GM18858 (cell line): ENCODE results near the gene EFNA2.

Source experiments
- ATAC-seq: cut with Tn5 transposase; IDR thresholded peaks from one replicate; pipeline ENCODE4 v1.9.1; 2021; ENCODE audit not compliant: unreplicated experiment

The EFNA2 gene

DNA sequence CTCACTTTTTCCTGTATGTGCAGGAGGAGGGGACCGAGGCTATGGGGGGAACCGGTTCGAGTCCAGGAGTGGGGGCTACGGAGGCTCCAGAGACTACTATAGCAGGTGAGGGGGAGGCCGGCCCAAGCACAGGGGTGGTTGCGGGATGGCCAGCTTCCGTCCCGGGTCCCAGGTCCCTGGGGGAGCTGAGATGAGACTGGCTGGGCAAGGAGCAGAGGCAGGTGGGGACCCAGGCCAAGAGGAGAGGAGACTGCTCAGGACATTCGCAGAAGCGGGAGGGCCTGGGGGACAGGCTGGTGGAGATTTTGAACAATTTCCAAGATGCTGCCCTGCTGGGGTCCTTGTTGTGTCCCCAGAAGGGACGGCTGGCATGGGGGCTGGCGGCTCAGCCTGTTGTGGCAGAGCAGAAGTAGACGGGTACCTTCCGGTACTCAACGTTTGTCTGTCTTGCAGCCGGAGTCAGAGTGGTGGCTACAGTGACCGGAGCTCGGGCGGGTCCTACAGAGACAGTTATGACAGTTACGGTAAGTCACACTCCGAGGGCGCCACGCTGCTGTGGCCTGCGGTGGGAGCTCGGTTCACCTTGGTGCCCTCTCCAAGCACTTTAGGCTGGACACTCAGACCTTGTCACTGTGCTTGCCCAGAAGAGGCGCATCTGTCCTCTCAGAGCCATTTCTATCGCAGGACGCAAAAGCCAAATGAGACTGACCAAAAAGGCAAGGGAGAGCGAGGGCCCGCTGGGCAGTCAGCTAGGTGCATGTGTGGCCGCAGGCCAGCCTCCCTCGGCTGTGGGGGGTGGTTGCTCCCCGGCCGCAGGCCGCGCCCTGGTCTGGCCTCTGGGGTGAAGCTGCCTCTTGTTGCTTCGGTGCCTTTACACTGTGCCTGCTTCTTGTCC is 13.9 kb upstream of the EFNA2 start:
- no peak for ATAC-seq

DNA sequence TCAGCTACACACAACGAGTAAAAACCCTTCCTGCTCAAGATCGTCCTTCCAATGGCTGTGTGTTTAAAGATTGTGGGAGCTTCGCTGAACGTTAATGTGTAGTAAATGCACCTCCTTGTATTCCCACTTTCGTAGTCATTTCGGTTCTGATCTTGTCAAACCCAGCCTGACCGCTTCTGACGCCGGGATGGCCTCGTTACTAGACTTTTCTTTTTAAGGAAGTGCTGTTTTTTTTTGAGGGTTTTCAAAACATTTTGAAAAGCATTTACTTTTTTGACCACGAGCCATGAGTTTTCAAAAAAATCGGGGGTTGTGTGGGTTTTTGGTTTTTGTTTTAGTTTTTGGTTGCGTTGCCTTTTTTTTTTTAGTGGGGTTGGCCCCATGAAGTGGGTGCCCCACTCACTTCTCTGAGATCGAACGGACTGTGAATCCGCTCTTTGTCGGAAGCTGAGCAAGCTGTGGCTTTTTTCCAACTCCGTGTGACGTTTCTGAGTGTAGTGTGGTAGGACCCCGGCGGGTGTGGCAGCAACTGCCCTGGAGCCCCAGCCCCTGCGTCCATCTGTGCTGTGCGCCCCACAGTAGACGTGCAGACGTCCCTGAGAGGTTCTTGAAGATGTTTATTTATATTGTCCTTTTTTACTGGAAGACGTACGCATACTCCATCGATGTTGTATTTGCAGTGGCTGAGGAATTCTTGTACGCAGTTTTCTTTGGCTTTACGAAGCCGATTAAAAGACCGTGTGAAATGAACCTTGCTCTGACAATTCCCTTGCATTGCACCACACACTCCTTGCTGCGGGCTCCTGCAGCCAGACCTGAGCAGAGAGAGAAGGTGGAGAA is 13.0 kb upstream of the EFNA2 start:
- ATAC-seq = no peak

DNA sequence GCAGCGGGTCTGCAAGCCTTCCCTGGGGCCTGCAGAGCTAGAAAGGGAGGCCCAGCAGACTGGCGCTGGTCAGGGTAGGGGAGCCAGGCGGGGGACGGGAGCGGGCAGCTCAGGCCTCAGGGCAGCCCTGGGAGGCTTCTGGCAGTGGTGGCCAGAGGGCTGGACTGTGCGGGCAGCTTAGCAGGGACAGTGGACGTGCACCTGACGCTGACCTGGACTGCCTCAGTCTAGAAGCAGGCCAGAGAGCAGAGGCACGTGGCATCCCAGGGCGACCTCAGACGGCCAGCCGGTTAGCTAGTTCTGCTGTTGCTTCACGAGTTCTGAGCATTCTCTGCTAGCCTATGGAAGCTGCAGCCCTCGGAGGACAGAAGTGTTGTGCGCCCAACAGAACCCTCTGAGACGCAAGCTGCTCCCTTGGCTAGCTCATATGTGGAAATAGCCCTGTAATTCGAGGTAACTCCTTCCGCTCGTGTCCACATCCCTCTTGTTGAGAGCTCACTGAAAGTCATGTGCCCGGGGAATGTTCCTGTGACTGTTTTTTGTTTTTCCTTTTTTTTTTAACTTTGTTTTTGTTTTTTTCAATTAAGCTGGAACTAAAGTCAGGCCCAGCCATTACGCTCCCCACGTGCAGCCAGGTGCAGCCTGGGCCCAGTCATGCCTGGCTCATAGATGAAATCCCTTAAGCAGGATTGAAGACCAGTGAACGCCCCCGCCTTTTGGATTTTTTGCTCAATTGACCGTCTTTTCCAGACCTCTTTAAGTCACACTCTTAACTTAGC is 12.2 kb upstream of the EFNA2 start:
- ATAC-seq = no peak

DNA sequence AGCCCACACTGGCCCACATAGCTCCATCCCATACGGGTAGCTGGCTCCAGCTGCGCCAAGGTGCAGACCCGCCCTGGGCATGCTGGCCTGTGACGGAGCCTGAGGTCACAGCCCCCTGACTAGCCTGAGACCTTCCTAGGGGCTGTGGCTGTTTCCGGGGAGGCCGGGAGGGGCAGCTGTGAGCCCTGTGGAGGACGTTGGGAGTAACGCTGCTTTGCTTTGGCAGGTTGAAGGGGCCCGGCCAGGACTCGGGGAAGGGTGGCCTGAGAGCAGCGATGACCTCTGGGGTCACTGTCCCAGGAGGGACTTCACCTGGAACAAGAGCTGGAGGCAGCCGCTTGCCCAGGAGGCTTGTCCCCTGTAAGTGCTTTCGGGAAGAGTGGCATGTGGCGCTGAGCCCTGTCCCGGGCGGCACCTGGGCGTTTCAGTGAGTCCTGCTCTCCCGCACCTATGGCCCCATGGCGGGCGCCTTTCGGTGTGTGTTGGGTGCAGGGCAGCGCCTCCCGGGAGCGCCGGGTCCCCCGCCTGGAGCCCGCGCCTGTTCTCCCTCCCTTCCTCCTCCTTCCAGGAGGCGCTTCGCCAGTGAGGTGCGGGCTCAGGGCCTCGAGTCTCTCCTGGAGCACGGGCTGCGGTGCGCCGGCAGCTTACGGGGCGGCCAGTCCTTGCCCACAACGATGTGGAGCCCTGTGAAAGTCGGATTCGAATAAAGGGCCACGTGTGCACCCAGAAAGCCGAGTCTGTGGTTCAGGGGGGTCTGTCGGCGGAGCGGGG is 11.4 kb upstream of the EFNA2 start:
- ATAC-seq = no peak

DNA sequence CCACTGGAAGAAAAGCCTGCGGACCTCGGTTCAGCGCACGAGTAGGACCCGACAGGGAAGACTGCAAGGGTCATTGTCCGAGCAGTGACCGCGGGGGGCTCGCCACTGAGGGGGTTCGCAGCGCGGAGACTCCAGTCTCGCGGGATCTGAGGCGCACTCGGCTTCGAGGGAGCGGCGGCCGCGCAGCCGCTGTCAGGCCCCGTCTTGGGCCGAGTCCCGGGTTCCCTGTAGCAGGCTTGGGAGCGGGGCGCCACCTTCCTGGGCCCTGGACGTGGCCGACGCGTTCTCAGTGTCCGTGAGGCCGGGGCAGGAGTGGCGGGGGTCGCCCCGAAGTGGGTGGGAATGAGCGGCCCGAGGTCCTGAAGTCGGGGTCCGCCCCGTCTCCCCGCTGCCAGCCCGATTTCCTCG is 10.8 kb upstream of the EFNA2 start:
- ATAC-seq = no peak

DNA sequence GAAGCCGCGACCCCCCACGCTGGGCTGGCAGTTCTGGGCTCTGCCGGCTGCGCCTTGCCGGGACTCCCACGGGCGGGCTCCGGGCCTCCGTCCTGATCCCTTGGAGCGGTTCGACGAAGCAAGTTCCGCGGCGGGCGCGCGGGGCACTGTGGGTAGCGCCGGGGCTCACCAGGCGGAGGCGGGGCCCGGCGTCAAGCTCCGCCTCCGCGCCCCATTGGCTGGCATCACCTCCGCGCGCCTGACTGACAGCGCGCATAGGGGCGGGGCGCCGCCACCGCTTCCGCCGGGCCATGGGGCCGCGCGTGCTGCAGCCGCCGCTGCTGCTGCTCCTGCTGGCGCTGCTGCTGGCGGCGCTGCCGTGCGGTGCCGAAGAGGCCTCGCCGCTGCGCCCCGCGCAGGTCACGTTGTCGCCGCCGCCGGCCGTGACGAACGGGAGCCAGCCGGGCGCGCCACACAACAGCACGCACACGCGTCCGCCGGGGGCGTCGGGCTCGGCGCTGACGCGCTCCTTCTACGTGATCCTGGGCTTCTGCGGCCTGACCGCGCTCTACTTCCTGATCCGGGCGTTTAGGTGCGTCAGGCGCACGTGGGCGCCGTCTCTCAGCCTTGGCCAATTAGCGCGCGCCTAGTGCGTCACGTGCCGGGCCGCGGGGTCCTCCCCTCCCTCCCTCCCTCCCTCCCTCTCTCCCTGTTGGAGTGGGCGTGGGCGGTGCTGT is 10.3 kb upstream of the EFNA2 start, which contains the start of gene FAM174C:
TSS of gene FAM174C (plus strand) at position 271 of the 716 bp plus-strand sequence. CDS start at position 291, 20 bp downstream.
- ATAC-seq = peak; percentile 51

DNA sequence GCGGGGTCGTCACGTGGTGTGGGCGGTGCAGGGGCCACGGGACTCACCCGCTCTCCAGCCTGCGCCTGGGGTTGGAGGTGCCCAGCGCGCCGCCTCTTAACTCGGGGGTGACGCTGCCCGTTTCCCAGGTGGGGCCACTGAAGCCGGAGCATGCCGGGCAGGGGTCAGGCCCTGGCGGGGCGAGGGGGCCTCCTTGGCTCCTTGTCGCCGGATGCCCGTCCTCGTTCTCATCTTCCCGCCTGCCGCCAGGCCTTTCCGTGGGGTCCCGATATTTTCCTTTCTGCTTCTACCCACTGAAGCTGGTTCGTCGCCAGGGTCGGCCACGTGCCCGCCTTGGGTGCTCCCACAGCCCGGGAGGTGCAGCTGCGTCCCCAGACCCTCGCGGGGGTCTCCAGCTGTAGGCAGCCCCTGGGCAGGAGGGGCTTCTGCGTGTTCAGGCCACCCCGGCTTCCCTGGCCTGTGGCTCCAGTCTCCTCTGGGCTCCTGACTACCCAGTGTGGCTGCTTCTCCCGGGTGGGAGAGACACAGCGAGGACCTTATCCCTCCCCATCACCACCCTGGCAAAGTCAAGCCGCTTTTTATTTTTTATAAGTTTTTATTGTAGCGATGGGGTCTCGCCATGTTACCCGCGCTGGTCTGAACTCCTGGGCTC is 9.6 kb upstream of the EFNA2 start:
- no peak for ATAC-seq

DNA sequence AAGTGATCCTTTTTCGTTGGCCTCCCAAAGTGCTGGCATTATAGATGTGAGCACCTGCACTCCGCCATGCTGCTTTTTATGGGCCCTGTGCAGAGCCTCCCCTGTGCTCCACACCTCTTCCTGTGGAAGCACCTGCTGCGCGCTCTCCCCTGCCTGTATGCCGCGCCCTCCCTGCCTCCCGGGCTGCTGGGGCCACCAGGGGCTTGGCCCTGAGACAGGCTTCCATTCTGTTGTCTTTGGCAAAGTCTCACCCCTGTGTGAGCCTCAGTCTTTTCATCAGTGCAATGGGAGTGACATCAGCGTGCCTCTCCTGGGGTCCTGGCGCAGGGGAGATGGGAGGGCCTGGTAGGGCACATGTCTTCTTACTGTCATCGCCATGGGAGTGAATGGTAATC is 9.0 kb upstream of the EFNA2 start:
- no peak for ATAC-seq

DNA sequence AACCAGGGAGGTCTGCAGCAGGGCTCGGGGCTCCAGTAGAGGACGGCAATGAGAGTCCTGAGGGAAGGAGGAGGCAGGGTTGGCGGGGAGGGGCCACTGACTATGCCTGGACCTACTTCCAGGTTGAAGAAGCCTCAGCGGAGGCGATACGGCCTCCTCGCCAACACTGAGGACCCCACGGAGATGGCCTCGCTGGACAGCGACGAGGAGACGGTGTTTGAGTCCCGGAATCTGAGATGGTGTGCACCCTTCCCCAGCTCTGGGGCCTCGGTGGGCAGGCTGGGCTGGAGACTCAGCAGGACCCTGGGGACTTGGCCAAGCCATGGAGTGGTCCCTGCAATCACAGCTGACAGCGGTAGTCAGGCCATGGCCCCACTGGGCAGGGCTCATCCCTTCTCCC is 8.6 kb upstream of the EFNA2 start:
- no peak for ATAC-seq

DNA sequence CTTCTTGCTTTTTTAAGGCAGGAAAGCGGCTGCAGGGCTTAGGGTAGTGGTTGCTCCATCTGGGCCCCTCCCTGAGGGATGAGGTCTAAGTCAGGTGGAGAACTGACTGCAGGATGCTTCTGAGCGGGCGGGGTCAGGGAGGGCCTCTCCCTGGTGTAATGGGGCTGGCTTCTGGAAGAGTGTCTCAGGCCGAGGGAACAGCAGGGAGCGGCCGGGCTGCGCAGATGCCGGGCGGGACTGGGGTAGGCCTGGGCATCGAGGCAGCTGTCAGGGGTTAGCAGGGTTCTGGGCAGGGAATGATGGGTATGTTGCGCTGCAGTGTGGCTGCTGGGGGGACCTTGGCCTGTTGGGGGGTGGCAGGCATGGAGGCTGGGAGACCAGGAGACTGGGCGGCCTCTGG is 7.6 kb upstream of the EFNA2 start:
- no peak for ATAC-seq

DNA sequence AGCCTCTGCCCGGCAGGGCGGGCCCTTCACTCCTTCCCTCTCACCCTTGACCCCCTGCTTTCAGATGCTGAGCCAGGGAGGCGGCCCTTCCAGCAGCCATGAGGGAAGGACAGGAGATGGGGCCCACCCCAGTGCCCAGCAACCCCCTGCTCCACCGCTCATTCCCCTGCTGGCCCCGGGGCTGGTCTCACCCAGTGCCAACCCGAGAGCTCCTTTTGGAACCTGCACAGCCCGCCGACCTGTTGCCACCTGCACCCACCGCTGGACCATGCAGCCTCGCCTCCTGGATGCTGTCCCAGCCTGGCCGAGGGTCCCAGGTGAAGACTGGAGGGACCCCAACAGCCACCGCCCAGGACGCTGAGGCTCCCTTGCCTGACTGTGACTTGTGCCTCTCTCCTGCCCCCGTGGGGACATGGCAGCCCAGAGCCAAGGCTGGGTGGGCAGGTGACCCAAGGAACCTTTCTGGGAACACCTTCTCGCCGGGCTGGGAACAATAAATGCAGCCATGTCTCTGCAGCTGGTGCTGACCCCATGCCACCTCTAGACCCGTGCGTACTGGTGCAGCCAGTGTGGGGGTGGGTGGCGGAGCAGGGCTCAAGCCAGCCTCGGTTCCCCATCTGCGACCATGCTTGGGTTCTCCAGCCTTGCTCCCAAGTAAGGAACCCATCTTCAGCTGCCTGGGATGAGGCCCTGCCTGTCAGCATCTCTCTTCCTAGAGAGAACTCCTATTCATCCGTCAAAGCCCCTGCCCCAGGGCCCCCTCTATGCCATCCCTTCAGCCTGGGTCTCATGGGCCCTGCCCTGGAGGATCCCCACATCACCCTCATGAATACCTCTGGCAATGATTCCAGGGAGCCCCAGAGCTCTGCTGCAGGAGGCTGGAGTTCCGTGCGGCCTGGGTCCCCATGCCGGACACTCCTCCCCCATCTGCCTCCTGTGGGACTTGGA is 6.7 kb upstream of the EFNA2 start:
- ATAC-seq = no peak

DNA sequence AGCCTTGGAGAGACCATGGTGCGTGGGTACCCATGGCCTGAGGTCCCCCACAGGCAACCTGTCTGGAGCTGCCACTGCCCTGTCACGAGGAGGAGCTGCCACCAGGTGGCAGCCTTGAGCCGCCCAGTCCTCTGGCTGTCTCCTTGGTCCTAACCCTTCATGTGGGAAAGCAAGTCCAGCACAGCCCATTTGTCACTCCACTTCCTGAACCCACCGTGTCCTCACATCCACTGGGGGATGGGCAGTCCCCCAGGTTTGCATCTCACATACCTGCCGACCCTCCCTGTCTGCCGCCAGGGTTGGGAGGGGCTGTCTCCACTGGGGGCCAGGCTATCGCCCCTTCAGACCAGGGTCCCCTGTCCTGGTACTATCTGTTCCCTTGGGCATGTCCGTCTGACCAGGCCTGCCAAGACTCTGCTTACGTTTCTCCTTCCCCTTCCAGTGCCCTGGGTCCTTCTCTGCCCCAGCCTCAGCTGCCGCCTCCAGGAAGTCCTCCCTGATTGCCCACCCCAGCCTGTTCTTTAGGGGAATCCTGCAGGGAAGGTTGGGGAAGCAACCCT is 5.8 kb upstream of the EFNA2 start:
- no peak for ATAC-seq

DNA sequence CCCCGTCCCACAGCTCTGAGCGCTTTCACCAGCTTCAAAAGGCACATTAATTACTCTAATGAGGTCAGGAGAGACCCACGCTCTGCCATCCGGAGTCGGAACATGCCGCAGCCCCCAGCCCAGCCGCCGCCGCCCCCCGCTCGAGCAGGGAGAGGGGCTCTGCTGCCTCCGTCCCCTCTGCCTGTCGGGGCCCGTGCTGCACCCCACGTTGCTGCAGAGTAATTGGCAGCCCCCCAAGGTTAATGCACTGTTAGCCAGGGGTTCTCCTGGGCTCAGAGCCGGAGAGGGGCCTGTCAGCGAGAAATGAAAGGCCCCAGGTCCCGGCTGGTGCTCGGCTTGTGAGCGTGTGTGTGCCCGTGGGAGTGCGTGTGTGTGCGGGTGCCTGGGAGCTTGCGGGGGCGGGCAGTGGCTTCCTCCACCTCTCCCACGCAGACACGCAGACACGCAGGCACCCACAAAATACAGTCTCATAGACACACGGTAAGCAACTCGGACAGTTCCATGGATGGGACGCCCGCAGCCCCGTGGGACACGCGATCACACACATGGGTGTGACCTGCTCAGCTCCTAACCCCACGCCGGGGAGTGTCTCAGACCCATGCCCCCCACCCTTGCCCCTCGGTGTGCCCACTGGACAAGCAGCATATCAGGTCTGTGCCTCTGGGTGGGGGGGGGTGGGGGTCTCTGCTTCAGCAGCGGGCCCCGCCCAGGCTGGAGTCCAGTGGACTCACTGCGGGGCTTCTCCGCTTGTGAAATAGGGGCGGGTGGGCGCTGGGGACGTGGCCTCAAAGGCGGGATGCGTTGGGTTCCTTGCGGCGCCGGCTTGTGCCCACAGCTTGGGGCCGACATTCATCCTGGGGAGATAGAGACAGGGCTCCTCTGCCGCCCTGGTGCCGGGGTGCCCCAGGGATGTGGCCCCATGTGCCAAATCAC is 4.8 kb upstream of the EFNA2 start:
- no peak for ATAC-seq

DNA sequence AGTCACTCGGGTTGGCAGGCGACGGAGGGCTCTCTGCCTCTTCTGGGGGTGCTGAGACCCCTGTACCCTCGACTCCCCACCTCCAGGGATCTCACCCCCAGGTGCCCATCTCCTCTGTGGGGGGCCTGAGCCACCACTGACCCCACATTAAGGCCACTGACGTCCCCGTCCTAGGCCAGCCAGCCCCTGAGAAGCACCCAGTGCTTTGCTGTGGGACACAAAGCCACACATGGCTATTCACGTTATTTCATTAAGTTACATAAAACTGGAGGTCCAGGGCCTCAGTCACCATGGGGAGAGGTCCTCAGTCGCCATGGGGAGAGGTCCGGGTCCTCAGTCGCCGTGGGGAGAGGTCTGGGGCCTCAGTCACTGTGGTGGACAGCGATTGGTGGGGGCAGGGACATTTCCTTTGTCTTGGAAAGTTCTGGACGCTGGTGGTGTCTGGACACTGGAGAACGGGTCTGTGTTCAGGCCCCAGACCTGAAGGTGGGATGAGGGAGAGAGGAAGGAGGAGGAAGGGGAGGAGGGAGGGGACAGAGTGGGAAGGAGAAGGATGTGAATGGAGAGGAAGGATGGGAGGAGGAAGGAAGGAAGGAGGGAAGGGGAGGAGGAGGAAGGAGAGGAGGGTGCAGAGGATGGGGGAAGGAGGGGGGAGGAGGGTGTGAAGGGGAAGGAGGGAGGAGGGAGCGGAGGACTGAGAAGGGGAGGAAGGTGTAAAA is 3.9 kb upstream of the EFNA2 start:
- ATAC-seq = no peak

DNA sequence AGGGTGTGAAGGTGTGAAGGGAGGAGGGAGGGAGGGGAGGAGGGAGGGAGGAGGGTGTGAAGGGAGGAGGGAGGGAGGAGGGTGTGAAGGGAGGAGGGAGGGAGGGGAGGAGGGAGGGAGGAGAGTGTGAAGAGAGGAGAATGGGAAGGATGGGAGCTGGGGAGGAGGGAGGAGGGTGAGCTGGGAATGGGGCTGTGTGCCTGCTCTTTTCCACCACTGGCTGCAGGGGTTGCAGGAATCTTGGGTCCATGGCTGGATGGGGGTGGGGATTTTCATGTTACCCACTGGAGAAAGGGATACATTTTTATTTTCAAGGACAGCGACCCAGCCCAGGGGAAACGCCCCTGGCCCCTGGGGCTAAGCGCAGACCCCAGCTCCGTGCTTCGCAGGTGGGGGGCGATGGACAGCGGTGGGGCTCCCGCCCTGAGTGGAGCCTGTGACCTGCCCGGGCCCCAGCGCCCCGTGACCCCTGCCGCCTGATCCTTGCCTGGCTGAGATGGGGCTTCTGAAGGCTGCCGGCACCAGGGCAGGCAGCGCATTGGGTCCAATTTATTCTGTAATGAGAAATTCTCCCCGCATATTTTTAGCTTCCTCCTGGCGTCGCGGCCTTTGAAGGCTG is 3.0 kb upstream of the EFNA2 start:
- no peak for ATAC-seq
